Lower leg skin (tissue), 3 donors: ENCODE data around the gene ERCC2.
"Not testable (repeated sequence)": the region's sequence is repeated elsewhere in the genome, so short reads cannot be mapped to it uniquely, and the experiment has no call there.

ENCODE experiments used
- POLR2A ChIP-seq, 2 donors: fragments of 450-650 bp; IDR thresholded peaks; one replicate each; pipeline ENCODE4 v1.6.1; 2016 to 2017; ENCODE audit warnings: antibody characterized with exemption in 2 of 2, mild to moderate bottlenecking in 1 of 2, moderate library complexity in 1 of 2
- TF ChIP-seq, protein P1 (sequence below), 3 donors: fragments of 450-650 bp; IDR thresholded peaks; one replicate each; pipeline ENCODE4 v1.5.1; 2016; ENCODE audit warnings: antibody characterized with exemption in 3 of 3, mild to moderate bottlenecking in 3 of 3, moderate library complexity in 2 of 3

DNA sequence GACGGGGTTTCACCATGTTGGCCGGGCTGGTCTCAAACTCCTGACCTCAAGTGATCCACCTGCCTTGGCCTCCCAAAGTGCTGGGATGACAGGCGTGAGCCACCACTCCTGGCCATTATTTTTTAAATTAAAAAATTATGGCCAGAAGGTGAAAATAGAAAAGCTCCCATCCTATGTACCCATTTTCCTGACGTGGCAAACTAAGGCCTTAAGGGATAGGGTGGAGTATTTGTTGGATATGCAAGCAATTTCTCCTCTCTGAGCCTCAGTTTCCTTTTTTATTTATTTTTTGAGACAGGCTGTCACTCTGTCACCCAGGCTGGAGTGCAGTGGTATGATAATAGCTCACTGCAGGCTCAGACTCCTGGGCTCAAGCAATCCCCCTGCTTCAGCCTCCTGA is 35.5 kb downstream of the ERCC2 start:
- TF ChIP-seq, protein P1, sequence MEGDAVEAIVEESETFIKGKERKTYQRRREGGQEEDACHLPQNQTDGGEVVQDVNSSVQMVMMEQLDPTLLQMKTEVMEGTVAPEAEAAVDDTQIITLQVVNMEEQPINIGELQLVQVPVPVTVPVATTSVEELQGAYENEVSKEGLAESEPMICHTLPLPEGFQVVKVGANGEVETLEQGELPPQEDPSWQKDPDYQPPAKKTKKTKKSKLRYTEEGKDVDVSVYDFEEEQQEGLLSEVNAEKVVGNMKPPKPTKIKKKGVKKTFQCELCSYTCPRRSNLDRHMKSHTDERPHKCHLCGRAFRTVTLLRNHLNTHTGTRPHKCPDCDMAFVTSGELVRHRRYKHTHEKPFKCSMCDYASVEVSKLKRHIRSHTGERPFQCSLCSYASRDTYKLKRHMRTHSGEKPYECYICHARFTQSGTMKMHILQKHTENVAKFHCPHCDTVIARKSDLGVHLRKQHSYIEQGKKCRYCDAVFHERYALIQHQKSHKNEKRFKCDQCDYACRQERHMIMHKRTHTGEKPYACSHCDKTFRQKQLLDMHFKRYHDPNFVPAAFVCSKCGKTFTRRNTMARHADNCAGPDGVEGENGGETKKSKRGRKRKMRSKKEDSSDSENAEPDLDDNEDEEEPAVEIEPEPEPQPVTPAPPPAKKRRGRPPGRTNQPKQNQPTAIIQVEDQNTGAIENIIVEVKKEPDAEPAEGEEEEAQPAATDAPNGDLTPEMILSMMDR (IDR thresholded peaks at IDR 0.05) = not testable (repeated sequence)
- TF ChIP-seq POLR2A (IDR thresholded peaks at IDR 0.05) = not testable (repeated sequence)
